GM18870 (cell line): Measurements from ENCODE around the gene STAG2.
"Not testable (repeated sequence)": the region's sequence is repeated elsewhere in the genome, so short reads cannot be mapped to it uniquely, and the experiment has no call there.

Source experiments
- ATAC-seq: cut with Tn5 transposase; IDR thresholded peaks from one replicate; pipeline ENCODE4 v1.9.1; 2021; ENCODE audit warnings: moderate library complexity; ENCODE audit not compliant: unreplicated experiment

The STAG2 gene

GRCh38 chrX:124030520-124030919, 69.0 kb downstream of the STAG2 start:
- peak; percentile 79 for ATAC-seq

- ATAC-seq = no peak
These were observed 72.3 kb downstream of the STAG2 start for GRCh38 chrX:124033821-124034220.

GRCh38 chrX:124035657-124036056, 74.2 kb downstream of the STAG2 start:
- no peak for ATAC-seq

GRCh38 chrX:124042042-124042441, 80.5 kb downstream of the STAG2 start:
- no peak for ATAC-seq

- ATAC-seq = no peak
These were observed 83.6 kb downstream of the STAG2 start for GRCh38 chrX:124045109-124045508.

- not testable (repeated sequence) for ATAC-seq
These were observed 122.9 kb downstream of the STAG2 start for GRCh38 chrX:124084417-124084816.

GRCh38 chrX:124085063-124085462, 123.6 kb downstream of the STAG2 start:
- ATAC-seq = no peak

- no peak for ATAC-seq
These were observed 124.9 kb downstream of the STAG2 start for GRCh38 chrX:124086411-124086810.

- ATAC-seq = no peak
These were observed 125.7 kb downstream of the STAG2 start for GRCh38 chrX:124087000-124087746.

- no peak for ATAC-seq
These were observed 131.7 kb downstream of the STAG2 start for GRCh38 chrX:124093222-124093621.

GRCh38 chrX:124097116-124097515, 135.6 kb downstream of the STAG2 start:
- no peak for ATAC-seq

GRCh38 chrX:124098089-124098488, 136.6 kb downstream of the STAG2 start:
- ATAC-seq = peak; percentile 52

- no peak for ATAC-seq
These were observed 142.5 kb downstream of the STAG2 start for GRCh38 chrX:124103966-124104365.

GRCh38 chrX:124104512-124104911, 143.0 kb downstream of the STAG2 start:
- ATAC-seq = not testable (repeated sequence)

GRCh38 chrX:124113621-124114600, 152.4 kb downstream of the STAG2 start:
- no peak for ATAC-seq

GRCh38 chrX:124117325-124117724, 155.8 kb downstream of the STAG2 start:
- no peak for ATAC-seq

- ATAC-seq = no peak
These were observed 164.0 kb downstream of the STAG2 start for GRCh38 chrX:124125471-124125870.

GRCh38 chrX:124127496-124127895, 166.0 kb downstream of the STAG2 start:
- no peak for ATAC-seq

- ATAC-seq = not testable (repeated sequence)
These were observed 170.9 kb downstream of the STAG2 start for GRCh38 chrX:124132437-124132836.

- ATAC-seq = no peak
These were observed 184.2 kb downstream of the STAG2 start for GRCh38 chrX:124145749-124146148.

- no peak for ATAC-seq
These were observed 189.7 kb downstream of the STAG2 start for GRCh38 chrX:124151195-124151594.
